ENCODE results near the gene RHBDL1.
A peak's percentile ranks its signal among the peaks of the same experiment; 100 is the strongest.

RHBDL1 gene
- total RNA-seq = 2.7 to 2.9 reads per million in 2 donors

- no peak for DNase-seq
Measured at GRCh38 chr16:674968-675883, at the start of gene RHBDL1. Gene RHBDL1 (plus strand): TSS chr16:675671. CDS start chr16:675791, 120 bp downstream.

GRCh38 chr16:625977-626765 is 49.3 kb upstream of the RHBDL1 start:
- no peak for DNase-seq

GRCh38 chr16:626787-627453 is 48.6 kb upstream of the RHBDL1 start:
- DNase-seq = no peak

- no peak for DNase-seq
Measured at GRCh38 chr16:627454-628239, 47.8 kb upstream of the RHBDL1 start.

- no peak for DNase-seq
Measured at GRCh38 chr16:628321-629061, 47.0 kb upstream of the RHBDL1 start.

DNA sequence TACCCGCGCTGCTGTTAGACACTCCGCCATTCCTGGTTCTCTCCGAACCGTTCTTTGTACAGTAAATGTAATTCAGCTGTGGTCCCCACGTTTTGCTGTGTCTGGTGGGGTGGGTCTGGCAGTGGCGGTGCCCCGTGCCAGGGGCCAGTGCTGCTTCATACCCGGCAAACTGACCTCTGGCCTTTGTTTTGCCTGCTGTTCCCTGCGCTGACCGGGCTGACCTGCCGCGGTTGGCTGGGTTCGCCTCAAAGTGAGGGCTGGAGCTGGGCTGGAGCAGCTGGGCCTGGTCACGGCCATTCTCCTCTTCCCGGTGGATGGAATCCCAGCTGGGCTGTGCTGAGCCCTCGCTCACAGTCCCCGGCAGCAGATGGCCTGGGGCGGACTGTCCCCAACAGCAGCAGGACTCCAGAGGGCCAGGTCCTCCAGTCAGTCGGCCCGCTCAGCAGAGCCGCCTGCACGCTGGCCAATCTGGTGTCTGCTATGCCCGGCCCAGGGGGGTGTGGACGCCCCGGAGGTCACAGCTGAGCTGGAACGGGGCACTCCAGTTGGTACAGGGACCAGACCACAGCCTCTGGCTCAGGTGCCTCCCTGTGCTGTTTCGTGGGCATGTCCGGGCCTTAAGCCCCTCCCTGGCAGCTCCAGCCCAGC is 46.2 kb upstream of the RHBDL1 start:
- DNase-seq = no peak

GRCh38 chr16:629833-630248 is 45.6 kb upstream of the RHBDL1 start:
- no peak for DNase-seq

DNA sequence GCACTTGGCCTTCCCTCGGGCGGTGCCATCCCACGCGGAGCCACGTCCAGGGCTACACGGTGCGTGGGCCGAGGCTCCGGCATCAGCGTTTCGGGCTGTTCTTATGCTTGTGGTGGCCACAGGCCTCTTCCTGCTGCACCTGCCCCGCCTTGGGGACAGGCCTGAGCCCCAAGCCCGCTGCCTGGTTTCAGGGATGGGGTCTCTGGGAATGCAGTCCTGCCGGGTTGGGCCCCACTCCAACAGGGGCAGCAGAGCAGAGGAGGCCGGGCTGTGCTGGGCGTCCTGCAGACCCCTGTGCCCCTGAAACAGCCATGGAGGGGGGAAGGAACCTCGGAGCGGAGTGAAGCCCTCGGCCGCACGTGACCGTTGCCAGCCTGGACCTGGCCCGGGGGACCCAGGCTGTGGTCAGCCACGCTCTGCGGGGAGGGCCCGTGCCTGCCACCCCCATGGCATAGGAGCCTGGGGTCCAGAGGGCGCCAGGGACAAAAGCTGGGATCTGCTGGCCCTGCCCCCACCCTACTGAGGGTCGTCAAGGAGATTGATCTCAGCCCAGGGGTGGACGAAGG is 45.1 kb upstream of the RHBDL1 start:
- no peak for DNase-seq

- DNase-seq = no peak
Measured at GRCh38 chr16:630815-631405, 44.6 kb upstream of the RHBDL1 start, which contains the start of gene WFIKKN1. Gene WFIKKN1 (plus strand): TSS chr16:630985. CDS start chr16:631254, 269 bp downstream.

- no peak for DNase-seq
Measured at GRCh38 chr16:631808-632358, 43.6 kb upstream of the RHBDL1 start.

- DNase-seq = no peak
Measured at GRCh38 chr16:632486-633335, 42.8 kb upstream of the RHBDL1 start.

DNA sequence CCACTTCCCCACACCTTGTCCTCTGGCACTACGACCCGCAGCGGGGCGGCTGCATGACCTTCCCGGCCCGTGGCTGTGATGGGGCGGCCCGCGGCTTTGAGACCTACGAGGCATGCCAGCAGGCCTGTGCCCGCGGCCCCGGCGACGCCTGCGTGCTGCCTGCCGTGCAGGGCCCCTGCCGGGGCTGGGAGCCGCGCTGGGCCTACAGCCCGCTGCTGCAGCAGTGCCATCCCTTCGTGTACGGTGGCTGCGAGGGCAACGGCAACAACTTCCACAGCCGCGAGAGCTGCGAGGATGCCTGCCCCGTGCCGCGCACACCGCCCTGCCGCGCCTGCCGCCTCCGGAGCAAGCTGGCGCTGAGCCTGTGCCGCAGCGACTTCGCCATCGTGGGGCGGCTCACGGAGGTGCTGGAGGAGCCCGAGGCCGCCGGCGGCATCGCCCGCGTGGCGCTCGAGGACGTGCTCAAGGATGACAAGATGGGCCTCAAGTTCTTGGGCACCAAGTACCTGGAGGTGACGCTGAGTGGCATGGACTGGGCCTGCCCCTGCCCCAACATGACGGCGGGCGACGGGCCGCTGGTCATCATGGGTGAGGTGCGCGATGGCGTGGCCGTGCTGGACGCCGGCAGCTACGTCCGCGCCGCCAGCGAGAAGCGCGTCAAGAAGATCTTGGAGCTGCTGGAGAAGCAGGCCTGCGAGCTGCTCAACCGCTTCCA is 42.0 kb upstream of the RHBDL1 start:
- DNase-seq = no peak

GRCh38 chr16:634051-634670 is 41.3 kb upstream of the RHBDL1 start:
- DNase-seq = no peak

GRCh38 chr16:634996-635395 is 40.5 kb upstream of the RHBDL1 start:
- no peak for DNase-seq

DNA sequence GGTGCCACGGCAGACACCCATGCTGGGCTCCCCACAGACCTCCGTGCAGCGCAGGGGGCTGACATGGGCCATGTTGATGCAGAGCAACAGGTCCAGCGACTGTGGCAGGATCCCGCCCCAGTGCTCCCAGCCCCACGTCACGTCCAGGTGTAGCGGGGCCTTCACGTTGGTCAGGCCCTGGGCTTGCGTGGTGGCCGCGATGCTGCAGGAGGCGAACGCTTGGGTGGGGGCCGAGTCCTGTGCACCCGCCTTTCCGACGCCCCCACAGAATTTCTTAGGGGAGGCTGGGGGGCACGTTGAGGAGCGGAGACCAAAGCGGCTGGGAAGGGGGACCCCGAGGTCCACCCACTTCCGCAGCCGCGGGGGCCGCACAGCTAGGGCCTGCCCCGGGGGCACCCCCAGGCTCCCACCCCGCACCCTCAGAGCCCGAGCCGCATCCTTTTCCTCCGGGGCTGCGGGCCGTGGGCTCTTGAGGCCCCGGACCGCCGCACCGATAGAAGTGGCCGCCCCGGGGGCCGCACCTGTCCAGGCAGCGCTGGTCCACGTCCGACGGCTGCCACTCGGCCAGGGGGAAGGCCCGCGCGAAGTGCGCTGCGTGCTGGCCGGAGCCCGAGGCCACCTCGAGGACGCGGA is 39.8 kb upstream of the RHBDL1 start:
- DNase-seq = no peak

GRCh38 chr16:636206-637080 is 39.0 kb upstream of the RHBDL1 start, which contains the start of gene METTL26:
Gene METTL26 (minus strand): TSS chr16:636305. CDS start chr16:636290, 15 bp downstream.
- DNase-seq = peak; percentile 88
